Thymus (tissue), 11 donors: ENCODE results near the gene CLCN6. TPM values are rescaled to one million over a fixed set of nuclear protein-coding genes. Genes with fewer than 3 reads are reported as not detected.

Experiments
- DNase-seq, 9 donors: peaks; one replicate each; pipeline ENCODE4 v3.0.0-alpha.2; 2013; ENCODE audit warnings: low spot score in 9 of 9, low read depth in 6 of 9, missing footprints in 1 of 9
- H3K27ac ChIP-seq, 2 donors: one replicate each; pipeline ENCODE4 v1.5.1; 2013; ENCODE audit warnings: control low read depth in 1 of 2, low read depth in 1 of 2, low read length in 1 of 2, mild to moderate bottlenecking in 1 of 2, moderate library complexity in 1 of 2
- H3K27me3 ChIP-seq, 2 donors: one replicate each; pipeline ENCODE4 v1.5.1; 2013; ENCODE audit warnings: low read length in 1 of 2; ENCODE audit not compliant: control insufficient read depth in 2 of 2, insufficient read depth in 1 of 2
- H3K36me3 ChIP-seq, 2 donors: one replicate each; pipeline ENCODE4 v1.5.1; 2013; ENCODE audit warnings: low read length in 1 of 2, mild to moderate bottlenecking in 1 of 2, moderate library complexity in 1 of 2; ENCODE audit not compliant: control insufficient read depth in 2 of 2, insufficient read depth in 2 of 2
- H3K4me1 ChIP-seq, 2 donors: one replicate each; pipeline ENCODE4 v1.5.1; 2013; ENCODE audit warnings: low read length in 2 of 2; ENCODE audit not compliant: control insufficient read depth in 2 of 2, insufficient read depth in 2 of 2
- H3K4me3 ChIP-seq, 2 donors: one replicate each; pipeline ENCODE4 v1.5.1; 2013; ENCODE audit warnings: low read length in 2 of 2, control low read depth in 1 of 2, mild to moderate bottlenecking in 1 of 2
- H3K9me3 ChIP-seq, 2 donors: one replicate each; pipeline ENCODE4 v1.5.1; 2013; ENCODE audit warnings: low read length in 1 of 2, mild to moderate bottlenecking in 1 of 2; ENCODE audit not compliant: control insufficient read depth in 2 of 2, insufficient read depth in 1 of 2
- WGBS: extraction: QIAGEN DNeasy Blood & Tissue Kit; methylation state at CpG from one replicate; pipeline ENCODE4 v1.1.7; 2013; 5-methylcytosine and 5-hydroxymethylcytosine counted together
- polyA plus RNA-seq: library from polyadenylated mRNA; stranded (reverse); fragments of 200-250 nt; gene quantifications from one replicate; pipeline ENCODE4 v1.2.3, GENCODE V29; 2013
- total RNA-seq: library from RNA; stranded (reverse); fragments of 120-200 nt; gene quantifications from one replicate; pipeline ENCODE4 v1.2.4, GENCODE V29; 2013
- donor health status: healthy.

CLCN6 gene
- total and polyA plus RNA-seq, 2 donors, result 2.6 to 9.2 TPM

DNA sequence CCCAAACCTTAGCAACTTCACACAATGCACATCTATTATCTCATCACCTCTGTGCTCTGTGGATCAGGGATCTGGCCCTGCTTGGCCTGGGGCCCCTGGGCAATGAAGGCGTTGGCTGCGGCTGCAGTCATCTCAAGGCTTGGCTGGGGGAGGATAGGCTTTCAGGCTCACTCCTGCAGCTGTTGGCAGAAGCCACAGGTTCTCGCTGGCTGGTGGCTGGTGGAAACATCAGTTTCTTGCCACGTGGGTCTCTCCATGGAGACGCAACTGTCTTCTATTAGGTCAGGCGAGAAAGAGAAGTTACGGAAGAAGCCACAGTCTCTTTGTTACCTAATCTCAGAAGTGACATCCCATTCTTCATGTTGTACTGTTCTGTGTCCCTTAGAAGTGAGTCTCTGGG is 45.2 kb downstream of the CLCN6 start:
- Histone ChIP-seq H3K9me3 (no peaks in the 10 kb centered on the region), H3K27ac (no peak overlapping the region), H3K27me3 (no peaks in the 10 kb centered on the region), H3K4me1 (no peaks in the 10 kb centered on the region), H3K36me3 (peaks cover 0 to 4% of the 10 kb centered on the region in 2 donors), H3K4me3 (no peak overlapping the region)
- 67% methylated on average over 7 of the region's 7 CpGs for WGBS
- peak in 1 of 9 donors; percentile 9 for DNase-seq

DNA sequence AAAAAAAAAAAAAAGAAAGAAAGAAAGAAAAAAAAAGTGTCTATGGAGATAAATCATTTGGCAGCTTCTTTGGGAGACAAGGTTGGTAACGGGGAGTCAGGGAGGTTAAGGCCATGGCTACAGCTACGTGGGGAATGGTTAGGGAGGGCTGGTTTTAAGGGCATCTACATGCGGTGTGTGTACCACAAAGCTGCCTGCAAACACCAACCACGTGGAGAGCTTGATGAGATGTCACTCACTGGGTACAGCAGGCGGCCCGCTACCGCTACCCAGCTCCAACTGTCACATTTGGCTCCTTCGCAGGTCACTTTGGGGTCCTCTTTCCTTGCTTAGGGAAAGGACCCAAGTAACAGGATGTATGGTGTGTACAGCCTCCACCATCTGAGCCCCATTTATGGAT is 48.5 kb downstream of the CLCN6 start:
- WGBS, result 61% methylated on average over 8 of the region's 8 CpGs
- Histone ChIP-seq H3K4me1 (no peaks in the 10 kb centered on the region), H3K36me3 (no peaks in the 10 kb centered on the region), H3K9me3 (no peaks in the 10 kb centered on the region), H3K27me3 (peaks cover 9 to 29% of the 10 kb centered on the region in 2 donors), H3K27ac (no peak overlapping the region), H3K4me3 (no peak overlapping the region)
- DNase-seq, result no peak

DNA sequence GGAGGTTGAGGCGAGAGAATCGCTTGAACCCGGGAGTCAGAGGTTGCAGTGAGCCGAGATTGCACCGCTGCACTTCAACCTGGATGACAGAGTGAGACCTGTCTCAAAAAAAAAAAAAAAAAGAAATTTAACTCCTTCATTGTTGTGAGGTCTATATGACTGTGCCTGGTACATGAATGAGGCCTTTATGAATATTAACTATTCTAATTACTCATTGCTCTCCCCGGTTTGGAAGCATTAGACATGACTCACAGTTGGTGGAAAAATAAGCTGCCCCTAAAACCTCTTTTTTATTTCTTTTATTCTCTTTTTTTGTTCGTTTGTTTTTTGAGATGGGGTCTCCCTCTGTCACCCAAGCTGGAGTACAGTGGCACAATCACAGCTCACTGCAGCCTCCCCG is 49.4 kb downstream of the CLCN6 start:
- H3K36me3 ChIP-seq, result no peaks in the 10 kb centered on the region
- no peaks in the 10 kb centered on the region for H3K9me3 ChIP-seq
- H3K27ac ChIP-seq, result no peak overlapping the region
- H3K4me3 ChIP-seq, result no peak overlapping the region
- no peaks in the 10 kb centered on the region for H3K4me1 ChIP-seq
- no peak for DNase-seq
- H3K27me3 ChIP-seq, result peaks cover 12 to 32% of the 10 kb centered on the region in 2 donors
- WGBS, result 89% methylated on average over 8 of the region's 8 CpGs

DNA sequence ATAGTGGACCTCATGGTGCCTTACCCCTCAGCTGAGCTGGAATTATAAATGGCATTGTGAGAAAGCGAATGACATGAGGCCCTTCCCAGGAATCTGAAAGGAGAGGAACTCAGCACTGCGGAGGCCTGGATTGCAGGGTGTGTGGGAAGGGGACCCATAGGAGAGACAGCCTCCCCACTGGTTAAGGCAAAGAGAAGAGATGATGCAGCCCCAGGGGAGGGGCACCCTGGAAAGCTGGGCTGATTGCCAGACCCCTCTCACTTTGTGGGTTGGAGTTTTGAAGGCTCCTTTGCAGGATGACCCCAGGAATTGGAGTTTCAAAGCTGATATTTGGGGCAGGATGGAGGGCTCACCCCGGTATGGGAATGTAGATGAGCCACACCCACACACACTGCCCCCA is 50.7 kb downstream of the CLCN6 start:
- H3K27me3 ChIP-seq, result peaks cover 12 to 34% of the 10 kb centered on the region in 2 donors
- H3K9me3 ChIP-seq, result no peaks in the 10 kb centered on the region
- no peak overlapping the region for H3K27ac ChIP-seq
- no peak for DNase-seq
- no peaks in the 10 kb centered on the region for H3K4me1 ChIP-seq
- H3K36me3 ChIP-seq, result no peaks in the 10 kb centered on the region
- WGBS, result 66% methylated on average over 3 of the region's 3 CpGs
- no peak overlapping the region for H3K4me3 ChIP-seq

DNA sequence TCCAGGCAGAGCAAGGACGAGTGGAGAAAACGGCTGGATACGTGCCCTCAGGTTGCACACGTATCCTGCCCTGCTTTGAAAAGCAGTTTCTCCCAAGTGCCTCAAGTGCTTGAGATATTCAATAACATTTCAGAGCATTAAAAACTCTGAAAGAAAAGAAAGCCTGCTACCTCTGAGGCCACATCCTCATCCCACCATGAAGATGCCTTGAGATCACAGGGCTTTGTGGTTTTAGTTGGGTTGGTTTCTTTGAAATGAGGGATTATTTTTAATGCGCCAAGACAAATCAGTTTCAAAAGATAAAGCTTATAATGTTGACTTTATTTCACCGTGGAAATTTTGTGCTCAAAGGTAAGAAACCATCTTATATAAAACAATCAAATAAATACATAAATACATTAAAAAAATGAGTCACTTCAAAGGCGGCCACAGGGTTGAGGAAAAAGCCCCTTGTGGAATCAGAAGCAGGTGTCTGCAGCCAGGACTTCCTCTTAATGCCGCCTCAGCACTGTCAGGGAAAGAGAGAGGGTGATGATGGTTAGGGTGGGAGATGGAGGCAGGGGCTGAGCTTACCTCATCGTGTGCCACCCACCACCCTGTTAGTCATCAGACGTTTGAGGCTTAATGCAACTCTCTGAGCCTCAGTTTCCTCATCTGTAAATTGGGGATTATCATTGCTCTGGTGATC is 51.3 kb downstream of the CLCN6 start:
- Histone ChIP-seq H3K4me1 (no peaks in the 10 kb centered on the region), H3K36me3 (no peaks in the 10 kb centered on the region), H3K27ac (no peak overlapping the region), H3K9me3 (no peaks in the 10 kb centered on the region), H3K4me3 (no peak overlapping the region), H3K27me3 (peaks cover 12 to 34% of the 10 kb centered on the region in 2 donors)
- 29% methylated on average over 10 of the region's 10 CpGs for WGBS
- DNase-seq, result no peak

DNA sequence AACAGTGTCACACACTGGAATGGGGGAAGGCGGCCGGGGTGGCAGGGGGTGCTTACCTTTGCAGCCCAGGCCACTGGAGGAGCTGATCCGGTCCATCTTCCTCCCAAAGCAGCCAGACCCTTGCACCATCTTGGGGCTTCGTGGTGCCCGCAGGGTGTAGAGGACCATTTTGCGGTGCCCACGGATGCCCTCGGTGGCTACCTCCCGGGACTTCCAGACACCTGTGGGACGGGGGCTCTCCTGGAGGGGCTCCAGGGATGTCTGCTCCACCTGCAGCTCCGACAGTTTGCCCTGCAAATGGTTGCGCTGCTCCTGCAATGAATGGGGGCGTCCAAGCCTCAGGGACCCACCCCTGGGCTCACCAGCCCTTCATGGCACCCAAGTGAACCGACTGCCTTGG is 52.2 kb downstream of the CLCN6 start:
- 89% methylated on average over 14 of the region's 14 CpGs for WGBS
- H3K9me3 ChIP-seq, result no peaks in the 10 kb centered on the region
- DNase-seq, result no peak
- no peak overlapping the region for H3K4me3 ChIP-seq
- H3K27me3 ChIP-seq, result peaks cover 12 to 36% of the 10 kb centered on the region in 2 donors
- no peak overlapping the region for H3K27ac ChIP-seq
- H3K4me1 ChIP-seq, result no peaks in the 10 kb centered on the region
- no peaks in the 10 kb centered on the region for H3K36me3 ChIP-seq

DNA sequence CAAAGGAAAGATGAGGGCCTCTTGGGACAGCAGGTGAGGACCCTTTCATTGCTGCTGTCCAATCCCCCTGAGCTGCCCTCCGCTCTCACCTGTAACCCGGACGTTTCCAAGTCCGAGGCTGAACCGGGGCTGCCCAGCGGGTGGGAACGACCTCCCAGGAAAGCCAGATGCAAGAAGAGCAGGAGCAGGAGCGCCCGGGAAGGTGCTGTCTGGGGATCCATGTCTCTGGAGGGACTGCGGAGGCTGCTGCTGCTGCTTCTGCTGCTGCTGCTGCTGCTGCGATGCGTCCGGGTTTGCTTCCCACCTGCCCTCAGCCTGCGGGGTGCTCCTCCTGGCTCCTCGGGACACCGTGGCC is 52.6 kb downstream of the CLCN6 start, which contains the start of gene NPPB:
Gene NPPB, minus strand, starts transcription at position 333 of the 355 bp plus-strand sequence. Its CDS starts 112 bp downstream, at position 221.
- H3K9me3 ChIP-seq, result no peaks in the 10 kb centered on the region
- 35% methylated on average over 16 of the region's 16 CpGs for WGBS
- no peak for DNase-seq
- H3K4me3 ChIP-seq, result no peak within 1 kb of the TSS
- peaks cover 12 to 36% of the 10 kb centered on the region in 2 donors for H3K27me3 ChIP-seq
- H3K27ac ChIP-seq, result no peak within 1 kb of the TSS
- no peaks in the 10 kb centered on the region for H3K36me3 ChIP-seq
- no peaks in the 10 kb centered on the region for H3K4me1 ChIP-seq

DNA sequence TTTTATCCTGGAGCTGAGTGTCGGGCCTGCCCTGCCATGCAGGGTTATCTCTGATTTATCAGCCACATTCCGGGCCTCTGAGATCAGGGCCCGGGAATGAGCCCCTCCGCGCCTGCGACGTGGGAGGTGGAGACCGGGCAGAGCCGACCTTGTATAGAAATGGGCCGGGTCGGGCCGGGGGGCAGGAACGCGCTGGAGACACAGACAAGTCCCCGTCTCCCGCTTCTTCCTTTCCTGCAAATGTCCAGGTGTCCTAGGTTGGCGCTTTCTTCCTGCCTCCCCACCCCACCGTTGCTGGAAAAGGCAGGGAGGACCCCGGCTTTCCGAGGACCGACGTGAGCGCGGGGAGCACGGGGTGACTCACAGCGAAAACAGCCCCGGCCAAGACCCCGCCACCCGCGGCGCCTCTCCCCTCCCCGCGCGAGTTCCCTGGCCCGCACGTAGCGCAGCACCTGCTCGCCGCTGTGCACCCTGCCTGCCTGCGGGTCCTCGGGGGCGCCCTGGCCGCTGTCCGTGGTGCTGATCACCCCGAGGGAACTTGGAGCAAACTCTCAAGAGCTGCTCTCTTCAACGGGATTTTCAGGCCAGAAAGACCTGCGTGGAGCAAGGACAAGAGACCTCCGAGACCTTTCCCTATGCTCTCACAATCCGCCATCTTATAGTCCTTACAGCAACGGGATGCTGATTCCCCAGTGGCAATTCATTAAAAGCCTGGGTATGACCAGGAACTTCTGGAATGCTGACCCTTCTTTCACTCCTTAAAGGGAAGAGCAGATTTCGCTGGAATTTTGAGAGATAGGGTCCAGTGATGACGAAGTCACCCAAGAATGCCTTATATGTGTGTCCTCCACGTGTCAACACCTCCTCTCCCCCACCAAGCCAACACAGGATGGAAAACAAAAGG is 53.2 kb downstream of the CLCN6 start:
- Histone ChIP-seq H3K36me3 (no peaks in the 10 kb centered on the region), H3K4me3 (no peak overlapping the region), H3K9me3 (no peaks in the 10 kb centered on the region), H3K27ac (no peak overlapping the region), H3K4me1 (no peaks in the 10 kb centered on the region), H3K27me3 (peaks cover 12 to 36% of the 10 kb centered on the region in 2 donors)
- DNase-seq, result peak; percentile 34 to 86 (median 64)
- WGBS, result 9% methylated on average over 53 of the region's 53 CpGs

DNA sequence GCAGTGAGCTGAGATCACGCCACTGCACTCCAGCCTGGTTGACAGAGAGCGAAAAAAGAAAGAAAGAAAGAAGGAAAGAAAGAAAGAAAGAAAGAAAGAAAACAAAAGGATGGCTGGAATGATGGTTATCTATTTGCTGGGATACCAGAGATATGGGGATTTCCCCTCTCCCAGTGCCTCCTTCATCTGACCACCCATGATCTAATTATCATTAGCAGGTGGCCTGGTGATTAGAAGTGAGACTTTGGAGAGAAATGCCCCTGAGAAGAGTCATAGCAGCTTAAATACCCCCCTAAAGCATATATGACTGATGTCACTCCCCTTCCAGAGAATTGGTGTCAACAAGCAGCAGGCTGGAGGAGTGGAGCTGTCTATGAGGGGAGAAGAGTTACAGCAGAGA is 54.1 kb downstream of the CLCN6 start:
- H3K27me3 ChIP-seq, result peaks cover 12 to 36% of the 10 kb centered on the region in 2 donors

More for the DNA sequence above, 54.1 kb downstream of the CLCN6 start:
- DNase-seq, result no peak
- Histone ChIP-seq H3K4me1 (no peaks in the 10 kb centered on the region), H3K4me3 (no peak overlapping the region), H3K36me3 (no peaks in the 10 kb centered on the region), H3K9me3 (no peaks in the 10 kb centered on the region), H3K27ac (no peak overlapping the region)
- 75% methylated on average over 2 of the region's 2 CpGs for WGBS
